HepG2 (cell line): ENCODE results near the gene TUBG2. TPM values are rescaled to one million over a fixed set of nuclear protein-coding genes. Genes with fewer than 3 reads are reported as not detected.

Experiments used
- ATAC-seq: fragments of 200-7000 bp; cut with Tn5 transposase; 3 replicates; pipeline ENCODE4 v1.9.1; 2020; ENCODE audit warnings: mild to moderate bottlenecking, moderate library complexity
- BruUV-seq: library from RNA; stranded (reverse); fragments of 400-500 nt; replicated peaks from 2 replicates; lab custom pipeline; 2021; lab: Mats Ljungman, UMichigan
- CTCF ChIA-PET: fragments of 300-600 bp; formaldehyde crosslinking; extraction: SDS; loops from one replicate; lab custom pipeline; 2021; ENCODE audit warnings: low total read pairs, inconsistent platforms, low intra/inter-chr PET ratio; lab: Yijun Ruan, JAX
- POLR2A ChIA-PET: fragments of 350-600 bp; sonication (Branson Sonifier 250); formaldehyde crosslinking; loops from one replicate; lab custom pipeline; 2020; ENCODE audit warnings: antibody characterized with exemption, inconsistent platforms; lab: Yijun Ruan, JAX
- DNase-seq: peaks from one replicate; pipeline ENCODE4 v3.0.0-alpha.2; 2015; ENCODE audit warnings: low spot score
- FAIRE-seq: peaks from 3 replicates; lab custom pipeline; 2011; peaks lifted over from hg19 to GRCh38; lab: Jason Lieb, UNC
- H2AFZ ChIP-seq: one replicate; pipeline ENCODE4 v1.6.1; 2011; ENCODE audit warnings: low read length, inconsistent platforms
- H3K27ac ChIP-seq: fragments of 300-600 bp; 3 replicates; pipeline ENCODE4 v1.8.0; 2011; ENCODE audit warnings: mixed run types, mild to moderate bottlenecking, mixed read lengths, low read length, inconsistent platforms; ENCODE audit not compliant: insufficient read depth; ENCODE audit errors: extremely low read length
- H3K27me3 ChIP-seq, 2 experiments: fragments of 200-600 bp in 1 of 2; 2 replicates in 1 of 2; 3 replicates in 1 of 2; pipeline versions ENCODE4 v1.6.0 to v1.8.0; 2011; ENCODE audit warnings: low read length in 2 of 2, mild to moderate bottlenecking in 2 of 2, moderate library complexity in 2 of 2, inconsistent platforms in 1 of 2; ENCODE audit not compliant: insufficient read depth in 2 of 2, control insufficient read depth in 1 of 2
- H3K36me3 ChIP-seq, 2 experiments: fragments of 200-600 bp in 1 of 2; replicated peaks in 1 of 2; 2 replicates in 1 of 2; 3 replicates in 1 of 2; pipeline versions ENCODE4 v1.5.1 to v1.8.0; 2011; ENCODE audit warnings: low read length in 2 of 2, inconsistent platforms in 1 of 2; ENCODE audit not compliant: insufficient read depth in 2 of 2, control insufficient read depth in 1 of 2
- H3K4me1 ChIP-seq: 2 replicates; pipeline ENCODE4 v1.5.1; 2012; ENCODE audit warnings: low read length, inconsistent platforms; ENCODE audit not compliant: insufficient read depth
- H3K4me2 ChIP-seq: 2 replicates; pipeline ENCODE4 v1.6.0; 2011; ENCODE audit warnings: low read depth, low read length, inconsistent platforms
- H3K4me3 ChIP-seq, 3 experiments: fragments of 200-600 bp in 1 of 3; sonication (generic), shearing (Covaris generic) in 1 of 3; replicated peaks in 1 of 3; 2 replicates each; pipeline ENCODE4 v1.5.1; 2011 to 2016; ENCODE audit warnings: low read length in 3 of 3, inconsistent platforms in 2 of 3, low read depth in 2 of 3, mild to moderate bottlenecking in 2 of 3, control low read depth in 1 of 3, mixed read lengths in 1 of 3; ENCODE audit not compliant: insufficient read depth in 1 of 3
- H3K79me2 ChIP-seq: one replicate; pipeline ENCODE4 v1.6.1; 2011; ENCODE audit warnings: low read length, inconsistent platforms; ENCODE audit not compliant: insufficient read depth
- H3K9ac ChIP-seq: 2 replicates; pipeline ENCODE4 v1.6.0; 2011; ENCODE audit warnings: mild to moderate bottlenecking, low read depth, low read length, inconsistent platforms; ENCODE audit not compliant: insufficient read depth
- H3K9me3 ChIP-seq: 2 replicates; pipeline ENCODE4 v1.5.1; 2012; ENCODE audit warnings: mild to moderate bottlenecking, low read length
- H4K20me1 ChIP-seq: 2 replicates; pipeline ENCODE4 v1.6.0; 2011; ENCODE audit warnings: inconsistent platforms, mild to moderate bottlenecking, low read length, moderate library complexity; ENCODE audit not compliant: insufficient read depth
- IRX3 ChIP-seq: sonication (generic); formaldehyde crosslinking; IDR thresholded peaks from 2 replicates; pipeline ENCODE4 v1.8.1; 2023; ENCODE audit warnings: mild to moderate bottlenecking, low read depth, missing genetic modification reagents, borderline replicate concordance
- PHF20 ChIP-seq: sonication (generic); formaldehyde crosslinking; IDR thresholded peaks from 2 replicates; pipeline ENCODE4 v1.5.0; 2020; ENCODE audit warnings: mild to moderate bottlenecking, missing genetic modification reagents
- SP4 ChIP-seq: sonication (generic); formaldehyde crosslinking; IDR thresholded peaks from 2 replicates; pipeline ENCODE4 v1.8.1; 2023; ENCODE audit warnings: mild to moderate bottlenecking, missing genetic modification reagents
- SRF ChIP-seq: IDR thresholded peaks from 2 replicates; pipeline ENCODE4 v1.6.1; 2011; ENCODE audit warnings: mild to moderate bottlenecking, low read depth, low read length, moderate library complexity
- SRSF4 ChIP-seq: fragments of 200-400 bp; formaldehyde crosslinking; IDR thresholded peaks from one replicate; pipeline ENCODE4 v1.6.1; 2018; ENCODE audit warnings: mild to moderate bottlenecking, low read depth, low read length, moderate library complexity; ENCODE audit not compliant: poor library complexity, severe bottlenecking
- TEF ChIP-seq: sonication (generic); formaldehyde crosslinking; IDR thresholded peaks from 2 replicates; pipeline ENCODE4 v1.5.0; 2020; ENCODE audit warnings: missing genetic modification reagents
- ZNF572 ChIP-seq: sonication (generic); formaldehyde crosslinking; IDR thresholded peaks from 2 replicates; pipeline ENCODE4 v1.5.1; 2020; ENCODE audit warnings: mild to moderate bottlenecking, missing genetic modification reagents
- ZNF788 ChIP-seq: sonication (generic); formaldehyde crosslinking; IDR thresholded peaks from 2 replicates; pipeline ENCODE4 v1.5.0; 2020; ENCODE audit warnings: mild to moderate bottlenecking, missing genetic modification reagents, borderline replicate concordance
- WGBS: methylation state at CpG from one replicate; pipeline ENCODE4 v1.1.6; 2017; ENCODE audit warnings: low lambda C conversion rate; 5-methylcytosine and 5-hydroxymethylcytosine counted together
- in situ Hi-C: cut with HindIII; loops from 2 replicates; pipeline ENCODE4 v1.10.0; 2017; ENCODE audit warnings: low pct_unique_long_range_greater_than_20kb; ENCODE audit not compliant: extremely low pct_ligation_motif_present
- intact Hi-C: fragments of 100-400 bp; cut with micrococcal nuclease; formaldehyde crosslinking; loops from one replicate; pipeline ENCODE4 v1.10.0; 2022; ENCODE audit not compliant: unreplicated experiment
- polyA plus RNA-seq, 8 experiments: library from polyadenylated mRNA; depleted of rRNA in 3 of 8; stranded (reverse) in 7 of 8; unstranded in 1 of 8; fragments of >200 nt; fragmentation: Illumina TruSeq in 4 of 8; extraction: Trizol in 4 of 8; gene quantifications; 2 replicates each; pipeline versions ENCODE4 v1.2.1 to v1.2.3, GENCODE V29; 2011 to 2016; ENCODE audit warnings: low read depth in 4 of 8, missing spikeins in 1 of 8, mixed read lengths in 1 of 8; ENCODE audit not compliant: insufficient read depth in 1 of 8
- total RNA-seq, 5 experiments: library from RNA; depleted of rRNA; stranded (reverse); fragments of >200 nt; fragmentation: Illumina TruSeq; extraction: Trizol; gene quantifications; 2 replicates each; pipeline ENCODE4 v1.2.3, GENCODE V29; 2016; ENCODE audit warnings: low read depth in 1 of 5
- TF ChIP-seq, protein P1 (sequence below): sonication (generic); formaldehyde crosslinking; IDR thresholded peaks from 2 replicates; pipeline ENCODE4 v1.5.0; 2020; ENCODE audit warnings: mild to moderate bottlenecking, missing genetic modification reagents

Gene TUBG2
- total and polyA plus RNA-seq, 2 of the 13 experiments (the other 11 are each of a cell fraction or from before 2014, with no cell fraction given) = 16.0 to 42.3 TPM

- no peaks in the 10 kb centered on the region for H3K27me3 ChIP-seq
- 0 out of 2 replicates have a peak overlapping the region, but pooled peaks have one; percentile 63 for H3K9ac ChIP-seq
- peak overlapping the region; percentile 48 for H3K27ac ChIP-seq
- ChIA-PET POLR2A (interaction anchor here (0.8 to 2.3 kb wide), 11 partner anchors 10 to 141 kb away, joined by 3 to 24 read pairs (median 6); partner anchors contain the start of genes BECN1, PSMC3IP, RETREG3 and TUBG1), CTCF (no interaction called here)
- FAIRE-seq (no peak), DNase-seq (no peak), ATAC-seq (no peak)
- WGBS = 95% methylated on average over 25 of the region's 25 CpGs
- in situ Hi-C loops (no loop called here), intact Hi-C loops (no loop called here)
- no peaks in the 10 kb centered on the region; a peak in 1 of 5 replicates for H3K36me3 ChIP-seq
- peaks cover 42% of the 10 kb centered on the region for H3K4me1 ChIP-seq
- no TSS peak for BruUV-seq
- no peaks in the 10 kb centered on the region for H3K79me2 ChIP-seq
- H3K4me2 ChIP-seq = peak overlapping the region; percentile 84
- H4K20me1 ChIP-seq = no peaks in the 10 kb centered on the region
- peak overlapping the region; percentile 65 to 91 (median 80); a peak in 5 of 6 replicates for H3K4me3 ChIP-seq
- no peaks in the 10 kb centered on the region for H3K9me3 ChIP-seq
- no peak for TF ChIP-seq SRSF4
- TF ChIP-seq, protein P1, sequence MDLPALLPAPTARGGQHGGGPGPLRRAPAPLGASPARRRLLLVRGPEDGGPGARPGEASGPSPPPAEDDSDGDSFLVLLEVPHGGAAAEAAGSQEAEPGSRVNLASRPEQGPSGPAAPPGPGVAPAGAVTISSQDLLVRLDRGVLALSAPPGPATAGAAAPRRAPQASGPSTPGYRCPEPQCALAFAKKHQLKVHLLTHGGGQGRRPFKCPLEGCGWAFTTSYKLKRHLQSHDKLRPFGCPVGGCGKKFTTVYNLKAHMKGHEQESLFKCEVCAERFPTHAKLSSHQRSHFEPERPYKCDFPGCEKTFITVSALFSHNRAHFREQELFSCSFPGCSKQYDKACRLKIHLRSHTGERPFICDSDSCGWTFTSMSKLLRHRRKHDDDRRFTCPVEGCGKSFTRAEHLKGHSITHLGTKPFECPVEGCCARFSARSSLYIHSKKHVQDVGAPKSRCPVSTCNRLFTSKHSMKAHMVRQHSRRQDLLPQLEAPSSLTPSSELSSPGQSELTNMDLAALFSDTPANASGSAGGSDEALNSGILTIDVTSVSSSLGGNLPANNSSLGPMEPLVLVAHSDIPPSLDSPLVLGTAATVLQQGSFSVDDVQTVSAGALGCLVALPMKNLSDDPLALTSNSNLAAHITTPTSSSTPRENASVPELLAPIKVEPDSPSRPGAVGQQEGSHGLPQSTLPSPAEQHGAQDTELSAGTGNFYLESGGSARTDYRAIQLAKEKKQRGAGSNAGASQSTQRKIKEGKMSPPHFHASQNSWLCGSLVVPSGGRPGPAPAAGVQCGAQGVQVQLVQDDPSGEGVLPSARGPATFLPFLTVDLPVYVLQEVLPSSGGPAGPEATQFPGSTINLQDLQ (CRISPR knock-in tag) = 0 out of 2 replicates have a peak, but pooled peaks have one; percentile 60
- no peak for TF ChIP-seq SRF
- 0 out of 2 replicates have a peak, but pooled peaks have one; percentile 43 for TF ChIP-seq SP4 (CRISPR knock-in tag)
- 0 out of 2 replicates have a peak, but pooled peaks have one; percentile 11 for TF ChIP-seq PHF20 (CRISPR knock-in tag)
- TF ChIP-seq IRX3 (CRISPR knock-in tag) = 0 out of 2 replicates have a peak, but pooled peaks have one; percentile 4
- TF ChIP-seq ZNF788 = peak; percentile 22; the same call in 1 of the 2 replicates
- no peak for TF ChIP-seq TEF (CRISPR knock-in tag)
- peak; percentile 5; the same call in 1 of the 2 replicates for TF ChIP-seq ZNF572 (CRISPR knock-in tag)
- no peak overlapping the region for H2AFZ ChIP-seq
Observed at GRCh38 chr17:42683407-42684034, 24.4 kb downstream of the TUBG2 start.
